K562 (cell line): ENCODE measurements around the gene TLCD1. TPM values are rescaled to one million over a fixed set of nuclear protein-coding genes. Genes with fewer than 3 reads are reported as not detected.

ENCODE experiments used
- C11orf30 ChIP-seq: fragments of 450-650 bp; IDR thresholded peaks from 2 replicates; pipeline ENCODE4 v1.6.1; 2016; ENCODE audit warnings: low read depth, mild to moderate bottlenecking
- CBX8 ChIP-seq: fragments of 200-600 bp; sonication (generic); IDR thresholded peaks from 2 replicates; pipeline ENCODE4 v1.6.1; 2012; ENCODE audit warnings: borderline replicate concordance, mixed run types, low read depth, mild to moderate bottlenecking, moderate library complexity, mixed read lengths, low read length, control low read depth, inconsistent platforms; ENCODE audit not compliant: poor library complexity, severe bottlenecking; ENCODE audit errors: extremely low read depth
- POLR2H ChIP-seq: IDR thresholded peaks from 2 replicates; pipeline ENCODE4 v1.6.1; 2016; ENCODE audit warnings: missing genetic modification characterization, low read depth, mild to moderate bottlenecking, control low read depth, missing compliant biosample characterization, moderate library complexity
- PTBP1 ChIP-seq: fragments of 200-400 bp; formaldehyde crosslinking; IDR thresholded peaks from 2 replicates; pipeline ENCODE4 v1.6.1; 2017; ENCODE audit warnings: low read depth, low read length
- YY1 ChIP-seq, 3 experiments: IDR thresholded peaks; 2 replicates each; pipeline ENCODE4 v1.6.1; 2011; ENCODE audit warnings: low read length in 2 of 3, mild to moderate bottlenecking in 2 of 3, moderate library complexity in 2 of 3, borderline replicate concordance in 1 of 3, control low read depth in 1 of 3, low read depth in 1 of 3; ENCODE audit not compliant: insufficient read depth in 3 of 3, insufficient replicate concordance in 2 of 3, control insufficient read depth in 1 of 3, insufficient read length in 1 of 3; ENCODE audit errors: extremely low read depth in 1 of 3
- ZC3H4 ChIP-seq: sonication (generic); formaldehyde crosslinking; IDR thresholded peaks from 2 replicates; pipeline ENCODE4 v1.9.0; 2021; ENCODE audit warnings: missing genetic modification reagents, borderline replicate concordance
- ZNF224 ChIP-seq: sonication (generic); formaldehyde crosslinking; IDR thresholded peaks from 2 replicates; pipeline ENCODE4 v1.8.0; 2022; ENCODE audit warnings: mild to moderate bottlenecking, missing genetic modification reagents
- ZNF586 ChIP-seq: fragments of 450-650 bp; formaldehyde crosslinking; conservative IDR thresholded peaks from 2 replicates; pipeline ENCODE4 v1.4.0; 2020; ENCODE audit warnings: mild to moderate bottlenecking, moderate library complexity
- polyA plus RNA-seq, 8 experiments: library from polyadenylated mRNA; depleted of rRNA in 4 of 8; stranded (reverse) in 5 of 8; unstranded in 3 of 8; fragments of >200 nt; fragmentation: Nextera tagmentation in 2 of 8; fragmentation: Illumina TruSeq in 1 of 8; extraction: Ambion mirVana in 2 of 8; extraction: Trizol in 1 of 8; gene quantifications; 2 replicates each; pipeline versions ENCODE4 v1.2.1 to v1.2.3, GENCODE V29; 2011 to 2014; ENCODE audit warnings: inconsistent platforms in 1 of 8, missing spikeins in 1 of 8
- total RNA-seq, 7 experiments: library from RNA; depleted of rRNA in 6 of 7; stranded (reverse); fragments of >200 nt in 6 of 7; fragmentation: Illumina TruSeq in 2 of 7; extraction: Trizol in 2 of 7; gene quantifications; 2 replicates each; pipeline versions ENCODE4 v1.2.1 to v1.2.3, GENCODE V29; 2011 to 2021; ENCODE audit warnings: low replicate concordance in 1 of 7
- TF ChIP-seq, protein P1 (sequence below): sonication (generic); formaldehyde crosslinking; IDR thresholded peaks from 2 replicates; pipeline ENCODE4 v1.8.0; 2023; ENCODE audit warnings: missing genetic modification reagents, mild to moderate bottlenecking, borderline replicate concordance
- TF ChIP-seq, protein P2 (sequence below), 2 experiments: fragments of 450-650 bp in 1 of 2; IDR thresholded peaks; 2 replicates each; pipeline ENCODE4 v1.6.1; 2011 to 2017; ENCODE audit warnings: low read depth in 2 of 2, antibody characterized with exemption in 1 of 2, borderline replicate concordance in 1 of 2, low read length in 1 of 2, mild to moderate bottlenecking in 1 of 2, mixed read lengths in 1 of 2; ENCODE audit not compliant: control insufficient read depth in 1 of 2
- TF ChIP-seq, protein P3 (sequence below): fragments of 450-650 bp; IDR thresholded peaks from 2 replicates; pipeline ENCODE4 v1.6.1; 2018; ENCODE audit not compliant: partially characterized antibody

Gene TLCD1
- total and polyA plus RNA-seq, 9 of the 15 experiments (the other 6 are each of a cell fraction or from before 2014, with no cell fraction given): 6.8 to 37.7 (median 21.7) TPM

GRCh38 chr17:28750178-28751047 lies 24.4 kb upstream of the TLCD1 start (continued):
- TF ChIP-seq, protein P1, sequence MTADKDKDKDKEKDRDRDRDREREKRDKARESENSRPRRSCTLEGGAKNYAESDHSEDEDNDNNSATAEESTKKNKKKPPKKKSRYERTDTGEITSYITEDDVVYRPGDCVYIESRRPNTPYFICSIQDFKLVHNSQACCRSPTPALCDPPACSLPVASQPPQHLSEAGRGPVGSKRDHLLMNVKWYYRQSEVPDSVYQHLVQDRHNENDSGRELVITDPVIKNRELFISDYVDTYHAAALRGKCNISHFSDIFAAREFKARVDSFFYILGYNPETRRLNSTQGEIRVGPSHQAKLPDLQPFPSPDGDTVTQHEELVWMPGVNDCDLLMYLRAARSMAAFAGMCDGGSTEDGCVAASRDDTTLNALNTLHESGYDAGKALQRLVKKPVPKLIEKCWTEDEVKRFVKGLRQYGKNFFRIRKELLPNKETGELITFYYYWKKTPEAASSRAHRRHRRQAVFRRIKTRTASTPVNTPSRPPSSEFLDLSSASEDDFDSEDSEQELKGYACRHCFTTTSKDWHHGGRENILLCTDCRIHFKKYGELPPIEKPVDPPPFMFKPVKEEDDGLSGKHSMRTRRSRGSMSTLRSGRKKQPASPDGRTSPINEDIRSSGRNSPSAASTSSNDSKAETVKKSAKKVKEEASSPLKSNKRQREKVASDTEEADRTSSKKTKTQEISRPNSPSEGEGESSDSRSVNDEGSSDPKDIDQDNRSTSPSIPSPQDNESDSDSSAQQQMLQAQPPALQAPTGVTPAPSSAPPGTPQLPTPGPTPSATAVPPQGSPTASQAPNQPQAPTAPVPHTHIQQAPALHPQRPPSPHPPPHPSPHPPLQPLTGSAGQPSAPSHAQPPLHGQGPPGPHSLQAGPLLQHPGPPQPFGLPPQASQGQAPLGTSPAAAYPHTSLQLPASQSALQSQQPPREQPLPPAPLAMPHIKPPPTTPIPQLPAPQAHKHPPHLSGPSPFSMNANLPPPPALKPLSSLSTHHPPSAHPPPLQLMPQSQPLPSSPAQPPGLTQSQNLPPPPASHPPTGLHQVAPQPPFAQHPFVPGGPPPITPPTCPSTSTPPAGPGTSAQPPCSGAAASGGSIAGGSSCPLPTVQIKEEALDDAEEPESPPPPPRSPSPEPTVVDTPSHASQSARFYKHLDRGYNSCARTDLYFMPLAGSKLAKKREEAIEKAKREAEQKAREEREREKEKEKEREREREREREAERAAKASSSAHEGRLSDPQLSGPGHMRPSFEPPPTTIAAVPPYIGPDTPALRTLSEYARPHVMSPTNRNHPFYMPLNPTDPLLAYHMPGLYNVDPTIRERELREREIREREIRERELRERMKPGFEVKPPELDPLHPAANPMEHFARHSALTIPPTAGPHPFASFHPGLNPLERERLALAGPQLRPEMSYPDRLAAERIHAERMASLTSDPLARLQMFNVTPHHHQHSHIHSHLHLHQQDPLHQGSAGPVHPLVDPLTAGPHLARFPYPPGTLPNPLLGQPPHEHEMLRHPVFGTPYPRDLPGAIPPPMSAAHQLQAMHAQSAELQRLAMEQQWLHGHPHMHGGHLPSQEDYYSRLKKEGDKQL (CRISPR knock-in tag): no peak
- TF ChIP-seq C11orf30: no peak
- TF ChIP-seq POLR2H (tag): 0 out of 2 replicates have a peak, but pooled peaks have one; percentile 46
- TF ChIP-seq ZNF586: no peak
- TF ChIP-seq ZC3H4: no peak
- TF ChIP-seq, protein P2, sequence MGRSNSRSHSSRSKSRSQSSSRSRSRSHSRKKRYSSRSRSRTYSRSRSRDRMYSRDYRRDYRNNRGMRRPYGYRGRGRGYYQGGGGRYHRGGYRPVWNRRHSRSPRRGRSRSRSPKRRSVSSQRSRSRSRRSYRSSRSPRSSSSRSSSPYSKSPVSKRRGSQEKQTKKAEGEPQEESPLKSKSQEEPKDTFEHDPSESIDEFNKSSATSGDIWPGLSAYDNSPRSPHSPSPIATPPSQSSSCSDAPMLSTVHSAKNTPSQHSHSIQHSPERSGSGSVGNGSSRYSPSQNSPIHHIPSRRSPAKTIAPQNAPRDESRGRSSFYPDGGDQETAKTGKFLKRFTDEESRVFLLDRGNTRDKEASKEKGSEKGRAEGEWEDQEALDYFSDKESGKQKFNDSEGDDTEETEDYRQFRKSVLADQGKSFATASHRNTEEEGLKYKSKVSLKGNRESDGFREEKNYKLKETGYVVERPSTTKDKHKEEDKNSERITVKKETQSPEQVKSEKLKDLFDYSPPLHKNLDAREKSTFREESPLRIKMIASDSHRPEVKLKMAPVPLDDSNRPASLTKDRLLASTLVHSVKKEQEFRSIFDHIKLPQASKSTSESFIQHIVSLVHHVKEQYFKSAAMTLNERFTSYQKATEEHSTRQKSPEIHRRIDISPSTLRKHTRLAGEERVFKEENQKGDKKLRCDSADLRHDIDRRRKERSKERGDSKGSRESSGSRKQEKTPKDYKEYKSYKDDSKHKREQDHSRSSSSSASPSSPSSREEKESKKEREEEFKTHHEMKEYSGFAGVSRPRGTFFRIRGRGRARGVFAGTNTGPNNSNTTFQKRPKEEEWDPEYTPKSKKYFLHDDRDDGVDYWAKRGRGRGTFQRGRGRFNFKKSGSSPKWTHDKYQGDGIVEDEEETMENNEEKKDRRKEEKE (IDR thresholded peaks at IDR 0.05; ENCODE audit: borderline replicate concordance in 1 of 2, control insufficient read depth in 1 of 2, low read depth in 2 of 2, low read length in 1 of 2): peak in 1 of 2 experiments; percentile 28; a peak in 2 of 4 replicates
- no peak for TF ChIP-seq CBX8
- TF ChIP-seq, protein P3, sequence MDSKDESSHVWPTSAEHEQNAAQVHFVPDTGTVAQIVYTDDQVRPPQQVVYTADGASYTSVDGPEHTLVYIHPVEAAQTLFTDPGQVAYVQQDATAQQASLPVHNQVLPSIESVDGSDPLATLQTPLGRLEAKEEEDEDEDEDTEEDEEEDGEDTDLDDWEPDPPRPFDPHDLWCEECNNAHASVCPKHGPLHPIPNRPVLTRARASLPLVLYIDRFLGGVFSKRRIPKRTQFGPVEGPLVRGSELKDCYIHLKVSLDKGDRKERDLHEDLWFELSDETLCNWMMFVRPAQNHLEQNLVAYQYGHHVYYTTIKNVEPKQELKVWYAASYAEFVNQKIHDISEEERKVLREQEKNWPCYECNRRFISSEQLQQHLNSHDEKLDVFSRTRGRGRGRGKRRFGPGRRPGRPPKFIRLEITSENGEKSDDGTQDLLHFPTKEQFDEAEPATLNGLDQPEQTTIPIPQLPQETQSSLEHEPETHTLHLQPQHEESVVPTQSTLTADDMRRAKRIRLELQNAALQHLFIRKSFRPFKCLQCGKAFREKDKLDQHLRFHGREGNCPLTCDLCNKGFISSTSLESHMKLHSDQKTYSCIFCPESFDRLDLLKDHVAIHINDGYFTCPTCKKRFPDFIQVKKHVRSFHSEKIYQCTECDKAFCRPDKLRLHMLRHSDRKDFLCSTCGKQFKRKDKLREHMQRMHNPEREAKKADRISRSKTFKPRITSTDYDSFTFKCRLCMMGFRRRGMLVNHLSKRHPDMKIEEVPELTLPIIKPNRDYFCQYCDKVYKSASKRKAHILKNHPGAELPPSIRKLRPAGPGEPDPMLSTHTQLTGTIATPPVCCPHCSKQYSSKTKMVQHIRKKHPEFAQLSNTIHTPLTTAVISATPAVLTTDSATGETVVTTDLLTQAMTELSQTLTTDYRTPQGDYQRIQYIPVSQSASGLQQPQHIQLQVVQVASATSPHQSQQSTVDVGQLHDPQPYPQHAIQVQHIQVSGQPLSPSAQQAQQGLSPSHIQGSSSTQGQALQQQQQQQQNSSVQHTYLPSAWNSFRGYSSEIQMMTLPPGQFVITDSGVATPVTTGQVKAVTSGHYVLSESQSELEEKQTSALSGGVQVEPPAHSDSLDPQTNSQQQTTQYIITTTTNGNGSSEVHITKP: no peak
- no peak for TF ChIP-seq PTBP1
- peak in 2 of 3 experiments; percentile 39 to 60 for TF ChIP-seq YY1 (IDR thresholded peaks at IDR 0.05; ENCODE audit: borderline replicate concordance in 1 of 3, control insufficient read depth in 1 of 3, extremely low read depth in 1 of 3, insufficient read depth in 3 of 3, insufficient read length in 1 of 3, insufficient replicate concordance in 2 of 3, low read depth in 1 of 3, low read length in 2 of 3)
- no peak for TF ChIP-seq ZNF224 (CRISPR knock-in tag)
